Melanocyte of skin (primary cell): ENCODE data around the gene RNF146. TPM values are rescaled to one million over a fixed set of nuclear protein-coding genes. Genes with fewer than 3 reads are reported as not detected.

Source experiments
- small RNA-seq, 2 donors: library from RNA; depleted of rRNA; stranded (forward); fragments of <200 nt; gene quantifications; one replicate each; pipeline ENCODE3, GENCODE V24; 2012
- total RNA-seq, 2 donors: library from RNA; depleted of rRNA; stranded (reverse); fragments of >200 nt; gene quantifications; 2 replicates each; pipeline ENCODE4 v1.2.3, GENCODE V29; 2012

Gene RNF146, protein sequence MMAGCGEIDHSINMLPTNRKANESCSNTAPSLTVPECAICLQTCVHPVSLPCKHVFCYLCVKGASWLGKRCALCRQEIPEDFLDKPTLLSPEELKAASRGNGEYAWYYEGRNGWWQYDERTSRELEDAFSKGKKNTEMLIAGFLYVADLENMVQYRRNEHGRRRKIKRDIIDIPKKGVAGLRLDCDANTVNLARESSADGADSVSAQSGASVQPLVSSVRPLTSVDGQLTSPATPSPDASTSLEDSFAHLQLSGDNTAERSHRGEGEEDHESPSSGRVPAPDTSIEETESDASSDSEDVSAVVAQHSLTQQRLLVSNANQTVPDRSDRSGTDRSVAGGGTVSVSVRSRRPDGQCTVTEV
- total RNA-seq = 10 to 100 TPM; 26.6 to 34.8 TPM

DNA sequence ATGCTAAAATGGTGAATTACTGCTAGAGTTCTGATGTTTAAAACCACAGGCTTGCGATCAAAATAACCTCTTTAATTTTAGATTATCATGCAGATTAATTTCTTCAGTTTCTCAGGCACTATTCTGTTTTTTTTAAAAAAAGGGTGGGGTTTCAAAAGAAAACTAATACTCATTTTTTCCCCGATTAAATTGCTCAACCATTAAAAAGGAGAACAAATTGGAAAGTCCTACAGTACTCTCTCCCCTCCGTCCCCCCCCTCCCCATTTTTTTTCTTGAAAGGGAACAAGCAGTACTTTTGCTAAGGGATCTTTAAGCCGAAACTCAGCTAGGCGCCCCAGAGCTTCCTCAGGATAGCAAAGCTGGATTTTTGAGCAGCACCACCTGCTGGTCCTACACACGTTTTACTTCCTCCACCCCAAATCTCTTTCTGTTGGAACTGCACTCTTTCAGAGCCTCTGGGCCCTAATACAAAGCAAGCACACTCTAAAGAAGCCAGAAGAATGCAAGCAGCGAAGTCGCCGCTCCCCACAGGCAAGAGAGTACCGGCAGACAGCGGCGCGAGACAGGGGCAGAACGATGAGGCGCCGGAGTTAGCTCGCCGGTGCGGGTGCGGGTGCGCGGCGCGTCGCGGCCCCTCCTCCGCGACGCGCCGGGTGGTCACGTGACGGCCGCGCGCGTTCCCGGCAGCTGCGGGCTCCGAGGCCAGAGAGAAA lies at the start of gene RNF146:
Gene RNF146 (plus strand): TSS at position 687 of the 714 bp plus-strand sequence. CDS start 13,475 bp downstream, outside the sequence.

Small RNAs within 50 kb of the gene (small RNA-seq; reads per million reads assigned to genes)
- 0 reads per million in 2 donors for gene RNA5SP217

Other genes starting within 250 kb of the RNF146 start
- under 1 TPM in 1 of 2 donors, not detected in 1; 0.67 TPM for gene RSPO3, start 148.2 kb upstream of the RNF146 start, total RNA-seq
- 10 to 100 TPM; 54.4 to 85.6 TPM for gene ECHDC1, start 76.7 kb downstream of the RNF146 start, total RNA-seq
- 1 to 10 TPM; 1.7 to 3.8 TPM for gene KIAA0408, start 192.5 kb downstream of the RNF146 start, total RNA-seq